Mesenchymal stem cell (in vitro differentiated cells and primary cell): ENCODE results near the gene NFIB.

Source experiments
- DNase-seq: peaks from one replicate; pipeline ENCODE4 v3.0.0-alpha.2; 2013
- H2AFZ ChIP-seq: one replicate; pipeline ENCODE4 v1.6.1; 2013; ENCODE audit warnings: low read depth, mild to moderate bottlenecking, control low read depth, inconsistent platforms, low read length, moderate library complexity
- H2AK5ac ChIP-seq: 2 replicates; pipeline ENCODE4 v1.6.1; 2013; ENCODE audit warnings: low read length, moderate library complexity, mild to moderate bottlenecking, inconsistent platforms; ENCODE audit not compliant: severe bottlenecking
- H2BK120ac ChIP-seq: one replicate; pipeline ENCODE4 v1.6.1; 2013; ENCODE audit warnings: low read depth, mild to moderate bottlenecking, inconsistent platforms, low read length, moderate library complexity
- H2BK12ac ChIP-seq, 2 experiments: one replicate each; pipeline ENCODE4 v1.6.1; 2013; ENCODE audit warnings: inconsistent platforms in 2 of 2, low read length in 2 of 2, mild to moderate bottlenecking in 2 of 2, moderate library complexity in 2 of 2, control low read depth in 1 of 2
- H2BK15ac ChIP-seq: one replicate; pipeline ENCODE4 v1.6.1; 2013; ENCODE audit warnings: mild to moderate bottlenecking, low read depth, inconsistent platforms; ENCODE audit not compliant: poor library complexity, severe bottlenecking
- H2BK5ac ChIP-seq: 2 replicates; pipeline ENCODE4 v1.6.1; 2013; ENCODE audit warnings: low read depth, mild to moderate bottlenecking, low read length, control low read depth, inconsistent platforms; ENCODE audit not compliant: poor library complexity, severe bottlenecking
- H3K14ac ChIP-seq, 2 experiments: one replicate each; pipeline ENCODE4 v1.6.1; 2013; ENCODE audit warnings: inconsistent platforms in 2 of 2, low read length in 2 of 2, control low read depth in 1 of 2, mild to moderate bottlenecking in 1 of 2, moderate library complexity in 1 of 2
- H3K18ac ChIP-seq, 2 experiments: one replicate each; pipeline ENCODE4 v1.6.1; 2013; ENCODE audit warnings: inconsistent platforms in 2 of 2, low read length in 2 of 2, control low read depth in 1 of 2, low read depth in 1 of 2, mild to moderate bottlenecking in 1 of 2
- H3K23ac ChIP-seq, 2 experiments: one replicate each; pipeline ENCODE4 v1.6.1; 2013; ENCODE audit warnings: inconsistent platforms in 2 of 2, low read length in 2 of 2, mild to moderate bottlenecking in 2 of 2, moderate library complexity in 2 of 2, control low read depth in 1 of 2
- H3K27ac ChIP-seq: 2 replicates; pipeline ENCODE4 v1.5.1; 2013; ENCODE audit warnings: mild to moderate bottlenecking, moderate library complexity, low read length, control low read depth, inconsistent platforms; ENCODE audit not compliant: poor library complexity, severe bottlenecking
- H3K27me3 ChIP-seq, 2 experiments: 2 replicates each; pipeline versions ENCODE4 v1.6.1 to v1.7.0; 2013; ENCODE audit warnings: low read length in 2 of 2, mild to moderate bottlenecking in 2 of 2, moderate library complexity in 2 of 2, control low read depth in 1 of 2, inconsistent platforms in 1 of 2; ENCODE audit not compliant: control insufficient read depth in 1 of 2, insufficient read depth in 1 of 2
- H3K36me3 ChIP-seq, 2 experiments: 2 replicates each; pipeline versions ENCODE4 v1.6.1 to v1.7.0; 2013; ENCODE audit warnings: low read length in 2 of 2, control low read depth in 1 of 2, inconsistent platforms in 1 of 2, low read depth in 1 of 2, mild to moderate bottlenecking in 1 of 2; ENCODE audit not compliant: insufficient read depth in 2 of 2, control insufficient read depth in 1 of 2
- H3K4ac ChIP-seq, 2 experiments: one replicate each; pipeline ENCODE4 v1.6.1; 2013; ENCODE audit warnings: inconsistent platforms in 2 of 2, low read length in 2 of 2, mild to moderate bottlenecking in 2 of 2, moderate library complexity in 2 of 2, control low read depth in 1 of 2, low read depth in 1 of 2
- H3K4me1 ChIP-seq: 2 replicates; pipeline ENCODE4 v1.6.1; 2013; ENCODE audit warnings: low read depth, low read length, control low read depth; ENCODE audit not compliant: control insufficient read depth, insufficient read depth
- H3K4me2 ChIP-seq: 2 replicates; pipeline ENCODE4 v1.6.1; 2013; ENCODE audit warnings: low read length, mild to moderate bottlenecking, inconsistent platforms; ENCODE audit not compliant: poor library complexity, severe bottlenecking
- H3K4me3 ChIP-seq, 2 experiments: 2 replicates each; pipeline versions ENCODE4 v1.5.1 to v1.7.0; 2013; ENCODE audit warnings: low read length in 2 of 2, mild to moderate bottlenecking in 2 of 2, control low read depth in 1 of 2, low read depth in 1 of 2; ENCODE audit not compliant: insufficient read depth in 1 of 2
- H3K79me1 ChIP-seq: replicated peaks from 2 replicates; pipeline ENCODE4 v1.6.1; 2013; ENCODE audit warnings: mild to moderate bottlenecking, control low read depth, low read length, inconsistent platforms; ENCODE audit not compliant: poor library complexity, severe bottlenecking
- H3K9ac ChIP-seq: 2 replicates; pipeline ENCODE4 v1.7.0; 2013; ENCODE audit warnings: mild to moderate bottlenecking, low read length, moderate library complexity
- H3K9me3 ChIP-seq: 2 replicates; pipeline ENCODE4 v1.7.0; 2013; ENCODE audit warnings: mild to moderate bottlenecking, low read length; ENCODE audit not compliant: control insufficient read depth
- H4K8ac ChIP-seq: one replicate; pipeline ENCODE4 v1.6.1; 2013; ENCODE audit warnings: inconsistent platforms, mild to moderate bottlenecking, low read length, moderate library complexity
- H4K91ac ChIP-seq: one replicate; pipeline ENCODE4 v1.6.1; 2013; ENCODE audit warnings: mild to moderate bottlenecking, low read length, inconsistent platforms
- WGBS: methylation state at CpG from one replicate; pipeline ENCODE4 v1.1.7; 2013; ENCODE audit warnings: mixed read lengths; 5-methylcytosine and 5-hydroxymethylcytosine counted together

Gene NFIB

DNA sequence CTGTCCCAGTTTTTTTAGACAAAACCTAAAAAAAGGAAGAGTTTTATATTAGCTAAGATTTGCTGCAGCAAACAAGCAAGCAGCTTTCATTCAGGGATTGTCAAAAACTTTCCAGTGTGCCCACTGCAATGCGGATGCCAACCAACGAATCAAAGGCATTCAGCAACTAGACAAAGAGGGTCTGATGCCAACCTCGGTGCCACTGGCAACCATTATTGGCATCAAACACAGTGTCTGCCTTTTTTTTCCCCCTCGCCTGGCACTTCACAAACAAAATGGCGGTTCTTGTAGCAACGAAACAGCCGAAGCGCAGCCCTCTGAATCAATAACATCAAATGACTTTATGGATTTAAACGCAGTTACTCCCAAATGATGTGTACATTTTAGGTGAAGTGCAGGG lies 10.4 kb downstream of the NFIB start:
- no peak overlapping the region for H3K4me2 ChIP-seq

DNA sequence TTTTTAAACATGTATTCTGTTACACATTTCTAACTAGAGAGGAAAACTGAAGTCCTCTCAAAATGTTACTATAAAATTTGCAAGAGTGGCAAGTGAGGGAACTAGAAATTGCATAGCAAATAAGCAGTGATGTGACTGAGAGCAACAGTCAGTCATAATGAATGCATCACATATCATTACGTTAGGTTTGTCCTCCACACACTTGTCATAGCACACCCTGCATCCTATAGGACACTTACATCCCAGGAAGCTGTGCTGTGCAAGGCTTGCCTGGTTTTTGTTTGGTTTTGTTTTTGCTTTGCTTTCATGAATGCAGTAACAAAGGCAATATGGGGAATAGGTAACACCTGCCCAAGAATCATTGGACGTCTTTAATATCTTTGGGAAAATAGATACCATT lies 10.8 kb downstream of the NFIB start:
- Histone ChIP-seq H3K4me2 (no peak overlapping the region), H3K4ac (no peak overlapping the region), H3K4me3 (peak overlapping the region in 1 of 2 experiments; percentile 17), H3K36me3 (peaks cover 8 to 36% of the 10 kb centered on the region in 2 experiments), H3K18ac (no peak overlapping the region), H2AK5ac (no peak overlapping the region), H3K9me3 (no peaks in the 10 kb centered on the region), H2BK120ac (no peak overlapping the region), H2BK5ac (no peak overlapping the region), H2BK12ac (no peak overlapping the region), H3K23ac (peak overlapping the region in 1 of 2 experiments; percentile 72), H4K91ac (no peak overlapping the region), H4K8ac (peak overlapping the region; percentile 9), H2BK15ac (no peak overlapping the region), H3K79me1 (peaks cover 27% of the 10 kb centered on the region), H3K14ac (peak overlapping the region in 1 of 2 experiments; percentile 77), H3K9ac (peak overlapping the region; percentile 58), H3K27ac (no peak overlapping the region), H3K27me3 (no peaks in the 10 kb centered on the region), H3K4me1 (peaks cover 3% of the 10 kb centered on the region), H2AFZ (no peak overlapping the region)
- no CpG with 5 or more reads among the region's 2 CpGs for WGBS
- no peak for DNase-seq

More for the DNA sequence above, 10.4 kb downstream of the NFIB start:
- Histone ChIP-seq H3K9ac (no peak overlapping the region), H3K9me3 (no peaks in the 10 kb centered on the region), H4K91ac (no peak overlapping the region), H2BK5ac (no peak overlapping the region), H4K8ac (no peak overlapping the region), H2BK15ac (no peak overlapping the region), H3K23ac (no peak overlapping the region), H3K27ac (no peak overlapping the region), H3K36me3 (peaks cover 8 to 36% of the 10 kb centered on the region in 2 experiments), H3K4me3 (no peak overlapping the region), H3K79me1 (peaks cover 28% of the 10 kb centered on the region), H3K18ac (no peak overlapping the region), H2AFZ (no peak overlapping the region), H3K4ac (no peak overlapping the region), H2BK120ac (no peak overlapping the region), H2AK5ac (no peak overlapping the region), H3K4me1 (peaks cover 3% of the 10 kb centered on the region), H3K14ac (no peak overlapping the region), H2BK12ac (peak overlapping the region in 1 of 2 experiments; percentile 5), H3K27me3 (no peaks in the 10 kb centered on the region)
- no peak for DNase-seq
- WGBS, result 95% methylated on average over 9 of the region's 9 CpGs

DNA sequence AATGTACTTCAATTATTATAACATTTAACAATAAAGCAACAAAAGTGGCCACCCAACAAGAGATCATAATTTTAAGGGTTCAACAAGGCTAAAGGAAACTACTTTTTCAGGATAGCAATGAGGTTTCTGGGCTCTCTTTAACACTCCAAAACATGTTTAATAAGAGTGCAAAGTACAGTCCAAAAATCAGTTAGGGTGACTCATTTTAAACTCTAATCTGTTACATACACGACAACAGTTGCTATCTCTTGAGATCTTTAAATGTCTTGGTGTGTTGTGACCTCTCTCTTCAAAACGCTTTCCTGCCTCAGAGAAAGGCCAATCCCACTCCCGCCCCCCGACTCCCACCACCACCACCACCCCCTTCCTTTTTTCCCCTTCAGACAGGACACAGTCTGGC lies 11.5 kb downstream of the NFIB start:
- Histone ChIP-seq H2BK15ac (no peak overlapping the region), H3K4me3 (peak overlapping the region in 1 of 2 experiments; percentile 3), H2BK12ac (no peak overlapping the region), H3K79me1 (peaks cover 23% of the 10 kb centered on the region), H3K14ac (no peak overlapping the region), H3K9ac (peak overlapping the region; percentile 58), H3K4me2 (no peak overlapping the region), H2AK5ac (no peak overlapping the region), H3K36me3 (peaks cover 8 to 36% of the 10 kb centered on the region in 2 experiments), H3K18ac (no peak overlapping the region), H2BK120ac (no peak overlapping the region), H2AFZ (no peak overlapping the region), H3K27me3 (no peaks in the 10 kb centered on the region), H3K4me1 (peaks cover 2% of the 10 kb centered on the region), H3K4ac (no peak overlapping the region), H4K8ac (no peak overlapping the region), H3K9me3 (no peaks in the 10 kb centered on the region), H3K23ac (no peak overlapping the region), H3K27ac (no peak overlapping the region), H4K91ac (no peak overlapping the region), H2BK5ac (no peak overlapping the region)
- DNase-seq, result no peak
- 44% methylated on average over 4 of the region's 4 CpGs for WGBS

DNA sequence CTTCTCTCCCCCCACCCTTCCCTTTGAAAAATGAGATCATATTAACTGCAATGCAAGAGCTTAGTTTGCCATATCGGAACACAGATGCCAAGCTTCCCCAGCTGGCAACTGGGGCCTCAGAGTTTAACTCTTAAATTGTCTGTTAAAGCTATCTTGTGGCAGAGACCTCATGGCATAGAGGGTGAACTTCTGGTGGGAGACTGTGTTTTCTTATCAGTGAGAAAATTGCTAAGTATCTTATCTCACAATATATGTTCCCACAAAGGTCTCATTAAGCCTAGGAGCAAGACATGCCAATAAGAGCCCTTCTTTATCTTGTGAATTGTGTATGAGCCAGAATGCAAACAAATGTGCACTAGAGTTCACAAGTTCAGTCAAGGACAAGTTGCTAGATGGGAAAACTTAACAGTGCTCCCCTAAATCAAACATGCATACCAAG lies 12.3 kb downstream of the NFIB start:
- 88% methylated on average over 1 of the region's 1 CpG for WGBS
- Histone ChIP-seq H2BK15ac (no peak overlapping the region), H3K23ac (no peak overlapping the region), H4K8ac (no peak overlapping the region), H3K27me3 (no peaks in the 10 kb centered on the region), H3K4me3 (no peak overlapping the region), H2BK12ac (no peak overlapping the region), H3K27ac (no peak overlapping the region), H3K4me1 (peaks cover 2% of the 10 kb centered on the region), H3K9me3 (no peaks in the 10 kb centered on the region), H2AFZ (no peak overlapping the region), H4K91ac (no peak overlapping the region), H3K4ac (no peak overlapping the region), H2BK5ac (no peak overlapping the region), H2AK5ac (no peak overlapping the region), H3K9ac (peak overlapping the region; percentile 58), H3K18ac (no peak overlapping the region), H3K4me2 (no peak overlapping the region), H2BK120ac (no peak overlapping the region), H3K36me3 (peaks cover under 1 to 30% of the 10 kb centered on the region in 2 experiments), H3K79me1 (peaks cover 22% of the 10 kb centered on the region), H3K14ac (no peak overlapping the region)
- no peak for DNase-seq
